GM10266 (cell line): ENCODE measurements around the gene NUSAP1.

Experiments
- DNase-seq: peaks from one replicate; pipeline ENCODE4 v3.0.0; 2012; ENCODE audit errors: extremely low spot score
- CTCF ChIP-seq: IDR thresholded peaks from 2 replicates; pipeline ENCODE4 v1.5.1; 2012; ENCODE audit warnings: mild to moderate bottlenecking, low read depth; ENCODE audit not compliant: control insufficient read depth, insufficient read depth; ENCODE audit errors: missing control alignments

NUSAP1 gene

GRCh38 chr15:41394924-41395323, 62.2 kb downstream of the NUSAP1 start:
- no peak for DNase-seq
- TF ChIP-seq CTCF, result no peak

GRCh38 chr15:41396111-41396510, 63.4 kb downstream of the NUSAP1 start:
- DNase-seq, result no peak
- TF ChIP-seq CTCF, result no peak

GRCh38 chr15:41401904-41402267, 69.2 kb downstream of the NUSAP1 start:
- no peak for TF ChIP-seq CTCF
- DNase-seq, result no peak

GRCh38 chr15:41407341-41407740, 74.7 kb downstream of the NUSAP1 start:
- DNase-seq, result no peak
- no peak for TF ChIP-seq CTCF

GRCh38 chr15:41408234-41408641, 75.6 kb downstream of the NUSAP1 start:
- no peak for TF ChIP-seq CTCF
- no peak for DNase-seq

GRCh38 chr15:41411031-41411430, 78.3 kb downstream of the NUSAP1 start:
- no peak for TF ChIP-seq CTCF

GRCh38 chr15:41411441-41411840, 78.8 kb downstream of the NUSAP1 start:
- no peak for TF ChIP-seq CTCF
- DNase-seq, result no peak

More at GRCh38 chr15:41411031-41411430, 78.3 kb downstream of the NUSAP1 start:
- no peak for DNase-seq
